ENCODE measurements around the gene ARHGDIG.

Gene ARHGDIG

GRCh38 chr16:280991-281659, 734 bp downstream of the ARHGDIG start:
- no peak for DNase-seq (ENCODE audit: low spot score)

GRCh38 chr16:281660-282255, 1.4 kb downstream of the ARHGDIG start:
- no peak for DNase-seq (ENCODE audit: low spot score)

GRCh38 chr16:282491-282890, 2.1 kb downstream of the ARHGDIG start:
- DNase-seq (ENCODE audit: low spot score), result no peak

- no peak for DNase-seq (ENCODE audit: low spot score)
Measured at GRCh38 chr16:283033-283805, 2.8 kb downstream of the ARHGDIG start, which contains the start of gene PDIA2. TSS of gene PDIA2 (plus strand) at chr16:283164. CDS start at chr16:283170, 6 bp downstream.

- no peak for DNase-seq (ENCODE audit: low spot score)
Measured at GRCh38 chr16:284204-285120, 4.1 kb downstream of the ARHGDIG start.

- DNase-seq (ENCODE audit: low spot score), result no peak
Measured at GRCh38 chr16:285146-286055, 5.0 kb downstream of the ARHGDIG start.

- DNase-seq (ENCODE audit: low spot score), result no peak
Measured at GRCh38 chr16:286491-287297, 6.3 kb downstream of the ARHGDIG start.

- no peak for DNase-seq (ENCODE audit: low spot score)
Measured at GRCh38 chr16:287298-287811, 7.0 kb downstream of the ARHGDIG start.

GRCh38 chr16:287981-288920, 7.9 kb downstream of the ARHGDIG start:
- no peak for DNase-seq (ENCODE audit: low spot score)

- DNase-seq (ENCODE audit: low spot score), result no peak
Measured at GRCh38 chr16:289395-289997, 9.1 kb downstream of the ARHGDIG start.

GRCh38 chr16:290015-290680, 9.8 kb downstream of the ARHGDIG start:
- no peak for DNase-seq (ENCODE audit: low spot score)

- no peak for DNase-seq (ENCODE audit: low spot score)
Measured at GRCh38 chr16:290681-291405, 10.5 kb downstream of the ARHGDIG start.

GRCh38 chr16:291539-291938, 11.1 kb downstream of the ARHGDIG start:
- DNase-seq (ENCODE audit: low spot score), result no peak

- DNase-seq (ENCODE audit: low spot score), result no peak
Measured at GRCh38 chr16:293043-293775, 12.8 kb downstream of the ARHGDIG start.

GRCh38 chr16:296276-296675, 15.9 kb downstream of the ARHGDIG start:
- DNase-seq (ENCODE audit: low spot score), result no peak

GRCh38 chr16:296806-297510, 16.6 kb downstream of the ARHGDIG start:
- no peak for DNase-seq (ENCODE audit: low spot score)
